GM11168 (cell line): ENCODE results near the gene TACR2.

ENCODE experiments used
- in situ Hi-C: fragments of 300-500 bp; cut with MboI; formaldehyde crosslinking; loops from one replicate; pipeline ENCODE4 v1.12.0; 2022; ENCODE audit warnings: low sequenced_read_pairs; ENCODE audit not compliant: unreplicated experiment

Gene TACR2

GRCh38 chr10:69421611-69422308 lies 5.0 kb upstream of the TACR2 start:
- in situ Hi-C loops: no loop called here

GRCh38 chr10:69419744-69420126 lies 3.0 kb upstream of the TACR2 start:
- in situ Hi-C loops: loop anchor here (10.0 kb wide), 1 partner anchor 85 kb away; no protein-coding TSS in a partner anchor

- in situ Hi-C loops: loop anchor here (10.0 kb wide), 1 partner anchor 86 kb away; no protein-coding TSS in a partner anchor
Measured at GRCh38 chr10:69419096-69419743, 2.5 kb upstream of the TACR2 start.

GRCh38 chr10:69418052-69418752 lies 1.5 kb upstream of the TACR2 start:
- in situ Hi-C loops: loop anchor here (10.0 kb wide), 1 partner anchor 87 kb away; no protein-coding TSS in a partner anchor

GRCh38 chr10:69417542-69417941 lies 824 bp upstream of the TACR2 start:
- in situ Hi-C loops: loop anchor here (10.0 kb wide), 1 partner anchor 87 kb away; no protein-coding TSS in a partner anchor

GRCh38 chr10:69415951-69416350 lies 767 bp downstream of the TACR2 start:
- in situ Hi-C loops: loop anchor here (10.0 kb wide), 1 partner anchor 89 kb away; no protein-coding TSS in a partner anchor

- in situ Hi-C loops: loop anchor here (10.0 kb wide), 1 partner anchor 90 kb away; no protein-coding TSS in a partner anchor
Measured at GRCh38 chr10:69415049-69415448, 1.7 kb downstream of the TACR2 start.

GRCh38 chr10:69414036-69415018 lies 2.4 kb downstream of the TACR2 start:
- in situ Hi-C loops: loop anchor here (10.0 kb wide), 1 partner anchor 90 kb away; no protein-coding TSS in a partner anchor

GRCh38 chr10:69413221-69413865 lies 3.4 kb downstream of the TACR2 start:
- in situ Hi-C loops: loop anchor here (10.0 kb wide), 1 partner anchor 91 kb away; no protein-coding TSS in a partner anchor

- in situ Hi-C loops: loop anchor here (10.0 kb wide), 1 partner anchor 92 kb away; no protein-coding TSS in a partner anchor
Measured at GRCh38 chr10:69412232-69412790, 4.4 kb downstream of the TACR2 start.

- in situ Hi-C loops: loop anchor here (10.0 kb wide), 1 partner anchor 93 kb away; no protein-coding TSS in a partner anchor
Measured at GRCh38 chr10:69411476-69411875, 5.2 kb downstream of the TACR2 start.

- in situ Hi-C loops: loop anchor here (10.0 kb wide), 1 partner anchor 94 kb away; no protein-coding TSS in a partner anchor
Measured at GRCh38 chr10:69410487-69410886, 6.2 kb downstream of the TACR2 start.

GRCh38 chr10:69409968-69410367 lies 6.8 kb downstream of the TACR2 start:
- in situ Hi-C loops: loop anchor here (10.0 kb wide), 1 partner anchor 95 kb away; no protein-coding TSS in a partner anchor

- in situ Hi-C loops: no loop called here
Measured at GRCh38 chr10:69409176-69409495, 7.6 kb downstream of the TACR2 start.

- in situ Hi-C loops: no loop called here
Measured at GRCh38 chr10:69408318-69409175, 8.2 kb downstream of the TACR2 start.

- in situ Hi-C loops: no loop called here
Measured at GRCh38 chr10:69407621-69408301, 9.0 kb downstream of the TACR2 start.
